Measurements from ENCODE around the gene ZBTB39. TPM values are rescaled to one million over a fixed set of nuclear protein-coding genes. Genes with fewer than 3 reads are reported as not detected.

Gene ZBTB39
- total RNA-seq, 1 experiment from 2014 or later, result 5.8 TPM

GRCh38 chr12:56953314-56953713 lies 53.0 kb downstream of the ZBTB39 start:
- Histone ChIP-seq H3K9me3 (ENCODE audit: control insufficient read depth, insufficient read depth, low read depth, low read length) (no peaks in the 10 kb centered on the region), H3K36me3 (ENCODE audit: control insufficient read depth, insufficient read depth, low read length) (no peaks in the 10 kb centered on the region), H3K27me3 (ENCODE audit: control insufficient read depth, insufficient read depth, low read length) (peaks cover 12% of the 10 kb centered on the region), H3K4me3 (ENCODE audit: low read depth in 2 of 2, low read length in 2 of 2) (no peak overlapping the region), H3K27ac (ENCODE audit: low read length) (no peak overlapping the region), H3K4me1 (ENCODE audit: control insufficient read depth, insufficient read depth, low read length) (no peaks in the 10 kb centered on the region)
- no TSS peak for BruUV-seq (replicated peaks)
- CTCF ChIA-PET, result no interaction called here
- DNase-seq (ENCODE audit: low read depth, low spot score), result no peak
- no peak for TF ChIP-seq TCF7L2 (IDR thresholded peaks at IDR 0.05; ENCODE audit: low read depth, low read length)
- no peak for TF ChIP-seq REST (IDR thresholded peaks at IDR 0.05; ENCODE audit: insufficient read depth in 1 of 2, low read depth in 2 of 2, low read length in 1 of 2)
- TF ChIP-seq SIN3A (IDR thresholded peaks at IDR 0.05; ENCODE audit: borderline replicate concordance, insufficient read depth, low read depth, low read length), result no peak
- no peak for TF ChIP-seq POLR2AphosphoS5 (IDR thresholded peaks at IDR 0.05; ENCODE audit: low read depth, low read length)
- TF ChIP-seq CTCF (IDR thresholded peaks at IDR 0.05), result no peak
- in situ Hi-C loops (cut with HindIII; ENCODE audit: low pct_unique_long_range_greater_than_20kb, low sequenced_read_pairs), result no loop called here
- intact Hi-C loops (cut with micrococcal nuclease; ENCODE audit: unreplicated experiment), result no loop called here
- no peak for ATAC-seq
- POLR2A ChIA-PET, result no interaction called here

- ChIA-PET CTCF (no interaction called here), POLR2A (no interaction called here)
- H3K4me1 ChIP-seq (ENCODE audit: control insufficient read depth, insufficient read depth, low read length), result no peaks in the 10 kb centered on the region
Measured at GRCh38 chr12:56951582-56952339, 54.6 kb downstream of the ZBTB39 start.

More at GRCh38 chr12:56951582-56952339, 54.6 kb downstream of the ZBTB39 start:
- no TSS peak for BruUV-seq (replicated peaks)
- Histone ChIP-seq H3K4me3 (ENCODE audit: low read depth in 2 of 2, low read length in 2 of 2) (no peak overlapping the region), H3K27ac (ENCODE audit: low read length) (no peak overlapping the region), H3K36me3 (ENCODE audit: control insufficient read depth, insufficient read depth, low read length) (no peaks in the 10 kb centered on the region), H3K9me3 (ENCODE audit: control insufficient read depth, insufficient read depth, low read depth, low read length) (no peaks in the 10 kb centered on the region), H3K27me3 (ENCODE audit: control insufficient read depth, insufficient read depth, low read length) (peaks cover 3% of the 10 kb centered on the region; the same call in 1 of the 2 replicates)
- DNase-seq (ENCODE audit: low read depth, low spot score) (no peak), ATAC-seq (no peak)
- intact Hi-C loops (cut with micrococcal nuclease; ENCODE audit: unreplicated experiment), result no loop called here
- TF ChIP-seq SIN3A (IDR thresholded peaks at IDR 0.05; ENCODE audit: borderline replicate concordance, insufficient read depth, low read depth, low read length), result no peak
- TF ChIP-seq CTCF (IDR thresholded peaks at IDR 0.05), result no peak
- no peak for TF ChIP-seq POLR2AphosphoS5 (IDR thresholded peaks at IDR 0.05; ENCODE audit: low read depth, low read length)
- TF ChIP-seq REST (IDR thresholded peaks at IDR 0.05; ENCODE audit: insufficient read depth in 1 of 2, low read depth in 2 of 2, low read length in 1 of 2), result no peak
- no peak for TF ChIP-seq TCF7L2 (IDR thresholded peaks at IDR 0.05; ENCODE audit: low read depth, low read length)
- in situ Hi-C loops (cut with HindIII; ENCODE audit: low pct_unique_long_range_greater_than_20kb, low sequenced_read_pairs), result no loop called here
